IMR-90 (cell line): ENCODE measurements around the gene PRKCH. TPM values are rescaled to one million over a fixed set of nuclear protein-coding genes. Genes with fewer than 3 reads are reported as not detected.

Experiments
- ATAC-seq: fragments of 200-7000 bp; cut with Tn5 transposase; 2 replicates; pipeline ENCODE4 v1.9.1; 2020; ENCODE audit warnings: low read depth, mild to moderate bottlenecking, moderate library complexity
- BruUV-seq: library from RNA; stranded (reverse); fragments of 400-500 nt; replicated peaks from 2 replicates; lab custom pipeline; 2021; lab: Mats Ljungman, UMichigan
- CTCF ChIA-PET: fragments of 300-600 bp; formaldehyde crosslinking; extraction: SDS; loops from one replicate; lab custom pipeline; 2021; ENCODE audit warnings: antibody characterized with exemption; lab: Yijun Ruan, JAX
- POLR2A ChIA-PET: fragments of 300-600 bp; sonication (Branson Sonifier 250); formaldehyde crosslinking; loops from one replicate; lab custom pipeline; 2022; ENCODE audit warnings: antibody characterized with exemption; ENCODE audit not compliant: unreplicated experiment; lab: Charles Lee
- DNase-seq: peaks from one replicate; pipeline ENCODE4 v3.0.0; 2013
- H2AFZ ChIP-seq: replicated peaks from 2 replicates; pipeline ENCODE3; 2013; ENCODE audit warnings: low read length, mild to moderate bottlenecking; ENCODE audit not compliant: poor library complexity
- H2AK5ac ChIP-seq: 2 replicates; pipeline ENCODE4 v1.6.1; 2013; ENCODE audit warnings: low read depth, low read length, inconsistent platforms
- H2AK9ac ChIP-seq: replicated peaks from 2 replicates; pipeline ENCODE3; 2013; ENCODE audit warnings: mild to moderate bottlenecking, low read depth, low read length, moderate library complexity; ENCODE audit not compliant: poor library complexity
- H2BK120ac ChIP-seq: 2 replicates; pipeline ENCODE4 v1.6.1; 2013; ENCODE audit warnings: low read depth, low read length, inconsistent platforms
- H2BK15ac ChIP-seq: 3 replicates; pipeline ENCODE4 v1.6.1; 2013; ENCODE audit warnings: low read depth, low read length, inconsistent platforms
- H2BK20ac ChIP-seq: 2 replicates; pipeline ENCODE4 v1.6.1; 2013; ENCODE audit warnings: low read depth, mild to moderate bottlenecking, inconsistent platforms, low read length, moderate library complexity
- H2BK5ac ChIP-seq: 2 replicates; pipeline ENCODE4 v1.6.1; 2013; ENCODE audit warnings: mild to moderate bottlenecking, low read depth, low read length, inconsistent platforms; ENCODE audit not compliant: poor library complexity, severe bottlenecking
- H3K14ac ChIP-seq: replicated peaks from 2 replicates; pipeline ENCODE4 v1.6.1; 2013; ENCODE audit warnings: low read depth, low read length, inconsistent platforms
- H3K18ac ChIP-seq: 2 replicates; pipeline ENCODE4 v1.6.1; 2013; ENCODE audit warnings: low read depth, low read length, control low read depth
- H3K23ac ChIP-seq: 2 replicates; pipeline ENCODE4 v1.6.1; 2013; ENCODE audit warnings: low read depth, low read length, inconsistent platforms
- H3K27ac ChIP-seq: 2 replicates; pipeline ENCODE4 v1.5.1; 2013; ENCODE audit warnings: mild to moderate bottlenecking, control low read depth, low read length; ENCODE audit not compliant: insufficient read depth
- H3K27me3 ChIP-seq: 2 replicates; pipeline ENCODE4 v1.6.1; 2013; ENCODE audit warnings: low read length; ENCODE audit not compliant: control insufficient read depth, insufficient read depth
- H3K36me3 ChIP-seq: 2 replicates; pipeline ENCODE4 v1.6.1; 2013; ENCODE audit warnings: low read length, mixed read lengths; ENCODE audit not compliant: control insufficient read depth, insufficient read depth
- H3K4ac ChIP-seq: 2 replicates; pipeline ENCODE4 v1.6.1; 2013; ENCODE audit warnings: low read depth, low read length, inconsistent platforms
- H3K4me1 ChIP-seq: 2 replicates; pipeline ENCODE4 v1.6.1; 2013; ENCODE audit warnings: low read length, mixed read lengths; ENCODE audit not compliant: control insufficient read depth, insufficient read depth
- H3K4me2 ChIP-seq: 2 replicates; pipeline ENCODE4 v1.6.1; 2013; ENCODE audit warnings: low read depth, mild to moderate bottlenecking, control low read depth, low read length, moderate library complexity
- H3K4me3 ChIP-seq: 2 replicates; pipeline ENCODE4 v1.5.1; 2013; ENCODE audit warnings: low read depth, mild to moderate bottlenecking, control low read depth, low read length, moderate library complexity; ENCODE audit not compliant: insufficient read depth
- H3K56ac ChIP-seq: 2 replicates; pipeline ENCODE4 v1.6.1; 2013; ENCODE audit warnings: low read length, inconsistent platforms; ENCODE audit not compliant: insufficient read depth; ENCODE audit errors: extremely low read depth
- H3K79me1 ChIP-seq, 2 experiments: 2 replicates each; pipeline ENCODE4 v1.6.1; 2013; ENCODE audit warnings: low read length in 2 of 2, inconsistent platforms in 1 of 2, low read depth in 1 of 2
- H3K9ac ChIP-seq: 2 replicates; pipeline ENCODE4 v1.6.1; 2013; ENCODE audit warnings: low read depth, low read length, control low read depth
- H3K9me1 ChIP-seq: 2 replicates; pipeline ENCODE4 v1.6.1; 2013; ENCODE audit warnings: low read length, inconsistent platforms; ENCODE audit not compliant: insufficient read depth
- H3K9me3 ChIP-seq: 2 replicates; pipeline ENCODE4 v1.6.1; 2013; ENCODE audit warnings: low read length; ENCODE audit not compliant: control insufficient read depth, insufficient read depth
- H4K20me1 ChIP-seq: 2 replicates; pipeline ENCODE4 v1.6.1; 2013; ENCODE audit warnings: low read length, inconsistent platforms; ENCODE audit not compliant: insufficient read depth
- H4K5ac ChIP-seq: 2 replicates; pipeline ENCODE4 v1.6.1; 2013; ENCODE audit warnings: mild to moderate bottlenecking, low read depth, low read length, control low read depth
- H4K8ac ChIP-seq, 2 experiments: 2 replicates each; pipeline ENCODE4 v1.6.1; 2013; ENCODE audit warnings: low read depth in 2 of 2, low read length in 2 of 2, control low read depth in 1 of 2, inconsistent platforms in 1 of 2
- H4K91ac ChIP-seq: 2 replicates; pipeline ENCODE4 v1.6.1; 2013; ENCODE audit warnings: low read depth, low read length, inconsistent platforms; ENCODE audit not compliant: insufficient read depth
- BHLHE40 ChIP-seq: fragments of 150-350 bp; IDR thresholded peaks from 2 replicates; pipeline ENCODE4 v1.6.1; 2016; ENCODE audit warnings: mild to moderate bottlenecking, low read depth, low read length
- CEBPB ChIP-seq: IDR thresholded peaks from 2 replicates; pipeline ENCODE4 v1.6.1; 2012; ENCODE audit warnings: low read depth, low read length, improper control_type of control experiment
- CHD1 ChIP-seq: IDR thresholded peaks from 2 replicates; pipeline ENCODE4 v1.6.1; 2012; ENCODE audit warnings: low read depth, low read length, improper control_type of control experiment
- CTCF ChIP-seq: conservative IDR thresholded peaks from 2 replicates; pipeline ENCODE4 v1.5.1; 2012; ENCODE audit warnings: mild to moderate bottlenecking, low read depth, low read length, improper control_type of control experiment
- ELK1 ChIP-seq: fragments of 150-350 bp; IDR thresholded peaks from 2 replicates; pipeline ENCODE4 v1.6.1; 2016; ENCODE audit warnings: low read depth, mild to moderate bottlenecking, low read length, moderate library complexity, borderline replicate concordance
- FOS ChIP-seq: fragments of 150-350 bp; IDR thresholded peaks from 2 replicates; pipeline ENCODE4 v1.6.1; 2016; ENCODE audit warnings: low read depth, low read length
- MAFK ChIP-seq: IDR thresholded peaks from 2 replicates; pipeline ENCODE4 v1.6.1; 2012; ENCODE audit warnings: low read depth, low read length, improper control_type of control experiment
- MAZ ChIP-seq: IDR thresholded peaks from 2 replicates; pipeline ENCODE4 v1.6.1; 2012; ENCODE audit warnings: low read depth, mild to moderate bottlenecking, low read length, improper control_type of control experiment, moderate library complexity, borderline replicate concordance
- MXI1 ChIP-seq: IDR thresholded peaks from 2 replicates; pipeline ENCODE4 v1.6.1; 2012; ENCODE audit warnings: low read depth, mild to moderate bottlenecking, low read length, moderate library complexity, borderline replicate concordance
- NFE2L2 ChIP-seq: fragments of 150-350 bp; IDR thresholded peaks from 2 replicates; pipeline ENCODE4 v1.6.1; 2016; ENCODE audit warnings: low read depth, mild to moderate bottlenecking, low read length
- POLR2A ChIP-seq: IDR thresholded peaks from 2 replicates; pipeline ENCODE4 v1.6.1; 2012; ENCODE audit warnings: mild to moderate bottlenecking, low read depth, low read length
- RAD21 ChIP-seq: IDR thresholded peaks from 2 replicates; pipeline ENCODE4 v1.6.1; 2012; ENCODE audit warnings: low read length, improper control_type of control experiment
- RCOR1 ChIP-seq: IDR thresholded peaks from 2 replicates; pipeline ENCODE4 v1.6.1; 2012; ENCODE audit warnings: mild to moderate bottlenecking, low read length, improper control_type of control experiment; ENCODE audit not compliant: insufficient replicate concordance
- RFX5 ChIP-seq: IDR thresholded peaks from 2 replicates; pipeline ENCODE4 v1.8.0; 2012; ENCODE audit warnings: low read depth, mild to moderate bottlenecking, low read length, moderate library complexity
- SMC3 ChIP-seq: fragments of 150-350 bp; IDR thresholded peaks from 2 replicates; pipeline ENCODE4 v1.6.1; 2016; ENCODE audit warnings: low read depth, mild to moderate bottlenecking, antibody characterized with exemption, low read length, moderate library complexity
- USF2 ChIP-seq: fragments of 150-350 bp; IDR thresholded peaks from 2 replicates; pipeline ENCODE4 v1.6.1; 2017; ENCODE audit warnings: mild to moderate bottlenecking, antibody characterized with exemption, low read length, low read depth
- WGBS, 2 experiments: methylation state at CpG; one replicate each; pipeline versions ENCODE4 v1.1.5 to v1.1.7; 2013; ENCODE audit warnings: missing lambda C conversion rate in 2 of 2; ENCODE audit not compliant: insufficient read length in 1 of 2; ENCODE audit errors: extremely low coverage in 2 of 2; 5-methylcytosine and 5-hydroxymethylcytosine counted together
- dilution Hi-C: fragments of 300-500 bp; cut with HindIII; formaldehyde crosslinking; loops from one replicate; pipeline ENCODE4 v1.14.3; 2018; ENCODE audit warnings: low sequenced_read_pairs; ENCODE audit not compliant: unreplicated experiment
- in situ Hi-C: fragments of 300-500 bp; cut with MboI; formaldehyde crosslinking; loops from 3 replicates; pipeline ENCODE4 v1.14.3; 2019; ENCODE audit warnings: low sequenced_read_pairs, inconsistent platforms, mixed read lengths
- intact Hi-C: fragments of 100-400 bp; cut with micrococcal nuclease; formaldehyde crosslinking; loops from 2 replicates; pipeline ENCODE4 v1.10.0; 2022
- polyA plus RNA-seq, 3 experiments: library from polyadenylated mRNA; depleted of rRNA; stranded (reverse); fragments of >200 nt; gene quantifications; 2 replicates each; pipeline ENCODE4 v1.2.3, GENCODE V29; 2012; ENCODE audit warnings: low replicate concordance in 1 of 3
- total RNA-seq: library from RNA; depleted of rRNA; stranded (reverse); fragments of >200 nt; gene quantifications from 2 replicates; pipeline ENCODE4 v1.2.3, GENCODE V29; 2012

PRKCH gene
- total and polyA plus RNA-seq, 2 of the 4 experiments (the other 2 are of a cell fraction) = 1.6 to 2.3 TPM

GRCh38 chr14:61401461-61401860, 80.1 kb downstream of the PRKCH start:
- Histone ChIP-seq H2BK120ac (no peak overlapping the region), H2BK20ac (no peak overlapping the region), H3K18ac (no peak overlapping the region), H3K4me1 (no peaks in the 10 kb centered on the region), H3K27me3 (peaks cover 14% of the 10 kb centered on the region), H2BK15ac (no peak overlapping the region), H3K36me3 (no peaks in the 10 kb centered on the region), H2AK9ac (no peak overlapping the region), H4K91ac (no peak overlapping the region), H2AK5ac (no peak overlapping the region), H4K20me1 (no peaks in the 10 kb centered on the region), H2AFZ (no peak overlapping the region), H3K27ac (no peak overlapping the region), H3K79me1 (no peaks in the 10 kb centered on the region), H3K9me1 (no peaks in the 10 kb centered on the region), H3K9me3 (no peaks in the 10 kb centered on the region), H3K4ac (no peak overlapping the region), H3K56ac (no peak overlapping the region), H3K14ac (no peak overlapping the region), H3K9ac (no peak overlapping the region), H2BK5ac (no peak overlapping the region), H4K5ac (no peak overlapping the region), H3K4me2 (no peak overlapping the region), H4K8ac (no peak overlapping the region), H3K4me3 (no peak overlapping the region), H3K23ac (no peak overlapping the region)
- WGBS, 2 experiments = no CpG with 5 or more reads among the region's 2 CpGs
- ChIA-PET POLR2A (no interaction called here), CTCF (no interaction called here)
- TF ChIP-seq RFX5 (no peak), MAFK (no peak), FOS (no peak), MAZ (no peak), CHD1 (no peak), CEBPB (no peak), RCOR1 (no peak), USF2 (no peak), SMC3 (no peak), MXI1 (no peak), NFE2L2 (no peak), POLR2A (no peak), ELK1 (no peak), BHLHE40 (no peak), RAD21 (no peak), CTCF (no peak)
- BruUV-seq = no TSS peak
- intact Hi-C loops = no loop called here
- DNase-seq (no peak), ATAC-seq (no peak)
- dilution Hi-C loops = no loop called here
- in situ Hi-C loops = no loop called here
